ENCODE results near the gene SNX21.
"Not testable (repeated sequence)": the region's sequence is repeated elsewhere in the genome, so short reads cannot be mapped to it uniquely, and the experiment has no call there.

SNX21 gene

GRCh38 chr20:45833030-45833882 is at the start of gene SNX21:
Gene SNX21 (plus strand): TSS chr20:45833799. CDS start chr20:45833920, 121 bp downstream.
- DNase-seq, result peak; percentile 17

- no peak for DNase-seq
Observed at GRCh38 chr20:45788351-45788750, 45.2 kb upstream of the SNX21 start.

GRCh38 chr20:45792317-45793118 is 41.1 kb upstream of the SNX21 start:
- no peak for DNase-seq

- no peak for DNase-seq
Observed at GRCh38 chr20:45796337-45797065, 37.1 kb upstream of the SNX21 start.

- not testable (repeated sequence) for DNase-seq
Observed at GRCh38 chr20:45797510-45797909, 36.1 kb upstream of the SNX21 start.

- not testable (repeated sequence) for DNase-seq
Observed at GRCh38 chr20:45797955-45798354, 35.6 kb upstream of the SNX21 start.

GRCh38 chr20:45798935-45799642 is 34.5 kb upstream of the SNX21 start:
- peak; percentile 61 for DNase-seq

- DNase-seq, result no peak
Observed at GRCh38 chr20:45801851-45802250, 31.7 kb upstream of the SNX21 start.

GRCh38 chr20:45810191-45810970 is 23.2 kb upstream of the SNX21 start:
- DNase-seq, result no peak

- DNase-seq, result peak; percentile 94
Observed at GRCh38 chr20:45812157-45813005, 21.2 kb upstream of the SNX21 start, which contains the start of gene UBE2C. Gene UBE2C (plus strand): TSS chr20:45812644. CDS start chr20:45812696, 52 bp downstream.

- no peak for DNase-seq
Observed at GRCh38 chr20:45813006-45813340, 20.6 kb upstream of the SNX21 start.

- no peak for DNase-seq
Observed at GRCh38 chr20:45813489-45813888, 20.1 kb upstream of the SNX21 start.

GRCh38 chr20:45814314-45814713 is 19.3 kb upstream of the SNX21 start:
- no peak for DNase-seq

GRCh38 chr20:45816951-45817350 is 16.6 kb upstream of the SNX21 start:
- DNase-seq, result no peak

GRCh38 chr20:45817376-45818194 is 16.0 kb upstream of the SNX21 start:
- DNase-seq, result no peak

GRCh38 chr20:45818239-45818638 is 15.4 kb upstream of the SNX21 start:
- DNase-seq, result no peak

GRCh38 chr20:45819466-45819865 is 14.1 kb upstream of the SNX21 start:
- DNase-seq, result no peak

- no peak for DNase-seq
Observed at GRCh38 chr20:45821947-45822346, 11.7 kb upstream of the SNX21 start.

- no peak for DNase-seq
Observed at GRCh38 chr20:45822857-45823256, 10.7 kb upstream of the SNX21 start.

Measured in activated naive CD4-positive, alpha-beta T cell treated with anti-CD3 and anti-CD28 coated beads, Interleukin-2, amount 50 U/mL, for 16 hours (primary cell).